Hepatocyte (in vitro differentiated cells): ENCODE measurements around the gene C10orf67. TPM values are rescaled to one million over a fixed set of nuclear protein-coding genes. Genes with fewer than 3 reads are reported as not detected.
"Not testable (repeated sequence)": the region's sequence is repeated elsewhere in the genome, so short reads cannot be mapped to it uniquely, and the experiment has no call there.

Experiments used
- DNase-seq: peaks from one replicate; pipeline ENCODE4 v3.0.0-alpha.2; 2016; ENCODE audit warnings: low spot score
- H2AFZ ChIP-seq: fragments of 200-600 bp; sonication (generic); 2 replicates; pipeline ENCODE4 v1.6.0; 2016; ENCODE audit warnings: antibody characterized with exemption, mild to moderate bottlenecking
- H3K27ac ChIP-seq: fragments of 200-600 bp; sonication (generic); 2 replicates; pipeline ENCODE4 v1.5.1; 2016; ENCODE audit warnings: mild to moderate bottlenecking
- H3K27me3 ChIP-seq: fragments of 200-600 bp; sonication (generic); 2 replicates; pipeline ENCODE4 v1.6.1; 2016
- H3K36me3 ChIP-seq: fragments of 200-600 bp; sonication (generic); replicated peaks from 2 replicates; pipeline ENCODE4 v1.5.1; 2016; ENCODE audit warnings: low read depth; ENCODE audit not compliant: insufficient read depth
- H3K4me1 ChIP-seq: fragments of 200-600 bp; sonication (generic); 2 replicates; pipeline ENCODE4 v1.5.1; 2016; ENCODE audit warnings: mild to moderate bottlenecking, moderate library complexity; ENCODE audit not compliant: insufficient read depth
- H3K4me2 ChIP-seq: fragments of 200-600 bp; sonication (generic); 2 replicates; pipeline ENCODE4 v1.6.0; 2016
- H3K4me3 ChIP-seq: fragments of 200-600 bp; sonication (generic); 2 replicates; pipeline ENCODE4 v1.5.1; 2016; ENCODE audit warnings: mild to moderate bottlenecking
- H3K79me2 ChIP-seq: fragments of 200-600 bp; sonication (generic); 2 replicates; pipeline ENCODE4 v1.6.0; 2017; ENCODE audit warnings: mild to moderate bottlenecking
- H3K9me2 ChIP-seq: fragments of 200-600 bp; sonication (generic); replicated peaks from 2 replicates; pipeline ENCODE4 v1.6.0; 2017; ENCODE audit warnings: mild to moderate bottlenecking; ENCODE audit not compliant: insufficient read depth
- H3K9me3 ChIP-seq: fragments of 200-600 bp; sonication (generic); 2 replicates; pipeline ENCODE4 v1.5.1; 2016; ENCODE audit warnings: low read depth, mild to moderate bottlenecking
- H4K20me1 ChIP-seq: fragments of 200-600 bp; sonication (generic); 2 replicates; pipeline ENCODE4 v1.6.0; 2016; ENCODE audit warnings: mild to moderate bottlenecking; ENCODE audit not compliant: insufficient read depth, poor library complexity, severe bottlenecking
- EZH2 ChIP-seq: fragments of 200-600 bp; sonication (generic); IDR thresholded peaks from 2 replicates; pipeline ENCODE4 v1.6.1; 2016; ENCODE audit warnings: antibody characterized with exemption, mild to moderate bottlenecking, borderline replicate concordance
- EZH2phosphoT487 ChIP-seq: fragments of 200-600 bp; sonication (generic); IDR thresholded peaks from one replicate; pipeline ENCODE4 v1.6.1; 2018; ENCODE audit warnings: antibody characterized with exemption, mild to moderate bottlenecking, low read depth, moderate library complexity; ENCODE audit not compliant: unreplicated experiment, severe bottlenecking
- WGBS: methylation state at CpG from one replicate; pipeline ENCODE4 v1.1.6; 2016; ENCODE audit warnings: low lambda C conversion rate; ENCODE audit errors: missing lambda C conversion rate; 5-methylcytosine and 5-hydroxymethylcytosine counted together
- polyA plus RNA-seq: library from polyadenylated mRNA; unstranded; fragments of >200 nt; fragmentation: Nextera tagmentation; extraction: Ambion mirVana; gene quantifications from 2 replicates; pipeline ENCODE4 v1.2.1, GENCODE V29; 2016
- total RNA-seq: library from RNA; depleted of rRNA; stranded (reverse); fragments of >200 nt; gene quantifications from 2 replicates; pipeline ENCODE4 v1.2.3, GENCODE V29; 2014
- TF ChIP-seq, protein P1 (sequence below): fragments of 200-600 bp; sonication (generic); IDR thresholded peaks from 2 replicates; pipeline ENCODE4 v1.5.1; 2016; ENCODE audit warnings: antibody characterized with exemption, mild to moderate bottlenecking; ENCODE audit not compliant: poor library complexity

Gene C10orf67
- total and polyA plus RNA-seq, 2 experiments from 2014 or later: 0.10 TPM; not detected in 1

DNA sequence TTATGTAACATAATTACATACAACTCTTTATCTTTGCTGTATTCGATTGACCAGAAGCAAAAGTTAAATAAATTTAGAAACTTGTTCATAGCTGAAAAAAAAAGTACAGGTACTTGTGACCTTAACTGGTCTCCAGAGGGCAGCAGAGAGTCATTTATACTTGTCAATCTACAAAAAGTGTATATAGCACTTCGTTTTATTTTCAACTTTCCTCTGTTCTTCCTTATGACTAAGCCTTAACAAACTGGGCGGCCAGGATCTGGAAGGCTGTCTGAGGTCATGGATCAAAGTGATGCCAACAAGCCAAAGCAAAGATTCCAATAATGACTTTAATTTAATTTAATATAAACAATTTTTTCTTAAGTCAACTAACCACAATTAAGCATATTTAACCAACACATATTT is 29.8 kb downstream of the C10orf67 start:
- Histone ChIP-seq H3K9me2 (no peaks in the 10 kb centered on the region), H3K79me2 (no peaks in the 10 kb centered on the region), H3K9me3 (no peaks in the 10 kb centered on the region), H2AFZ (no peak overlapping the region), H3K27me3 (peaks cover 4% of the 10 kb centered on the region), H3K36me3 (no peaks in the 10 kb centered on the region), H3K4me2 (no peak overlapping the region), H3K27ac (no peak overlapping the region), H3K4me1 (no peaks in the 10 kb centered on the region), H3K4me3 (no peak overlapping the region), H4K20me1 (no peaks in the 10 kb centered on the region)
- TF ChIP-seq, protein P1, sequence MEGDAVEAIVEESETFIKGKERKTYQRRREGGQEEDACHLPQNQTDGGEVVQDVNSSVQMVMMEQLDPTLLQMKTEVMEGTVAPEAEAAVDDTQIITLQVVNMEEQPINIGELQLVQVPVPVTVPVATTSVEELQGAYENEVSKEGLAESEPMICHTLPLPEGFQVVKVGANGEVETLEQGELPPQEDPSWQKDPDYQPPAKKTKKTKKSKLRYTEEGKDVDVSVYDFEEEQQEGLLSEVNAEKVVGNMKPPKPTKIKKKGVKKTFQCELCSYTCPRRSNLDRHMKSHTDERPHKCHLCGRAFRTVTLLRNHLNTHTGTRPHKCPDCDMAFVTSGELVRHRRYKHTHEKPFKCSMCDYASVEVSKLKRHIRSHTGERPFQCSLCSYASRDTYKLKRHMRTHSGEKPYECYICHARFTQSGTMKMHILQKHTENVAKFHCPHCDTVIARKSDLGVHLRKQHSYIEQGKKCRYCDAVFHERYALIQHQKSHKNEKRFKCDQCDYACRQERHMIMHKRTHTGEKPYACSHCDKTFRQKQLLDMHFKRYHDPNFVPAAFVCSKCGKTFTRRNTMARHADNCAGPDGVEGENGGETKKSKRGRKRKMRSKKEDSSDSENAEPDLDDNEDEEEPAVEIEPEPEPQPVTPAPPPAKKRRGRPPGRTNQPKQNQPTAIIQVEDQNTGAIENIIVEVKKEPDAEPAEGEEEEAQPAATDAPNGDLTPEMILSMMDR: peak; percentile 88
- no peak for TF ChIP-seq EZH2phosphoT487
- WGBS: 6% methylated on average over 3 of the region's 3 CpGs
- DNase-seq: peak; percentile 91

GRCh38 chr10:23311034-23311433 is 33.6 kb downstream of the C10orf67 start:
- DNase-seq: no peak
- WGBS: 95% methylated on average over 1 of the region's 1 CpG

GRCh38 chr10:23310404-23310803 is 34.2 kb downstream of the C10orf67 start:
- Histone ChIP-seq H3K4me1 (no peaks in the 10 kb centered on the region), H4K20me1 (no peaks in the 10 kb centered on the region), H3K79me2 (no peaks in the 10 kb centered on the region), H3K9me2 (no peaks in the 10 kb centered on the region), H3K27me3 (peaks cover 10% of the 10 kb centered on the region), H3K4me3 (no peak overlapping the region), H3K36me3 (no peaks in the 10 kb centered on the region), H3K4me2 (no peak overlapping the region), H3K27ac (no peak overlapping the region), H2AFZ (no peak overlapping the region), H3K9me3 (no peaks in the 10 kb centered on the region)
- TF ChIP-seq EZH2 (no peak), EZH2phosphoT487 (no peak)
- TF ChIP-seq, protein P1: no peak
- no peak for DNase-seq
- WGBS: 43% methylated on average over 1 of the region's 1 CpG

More at GRCh38 chr10:23311034-23311433, 33.6 kb downstream of the C10orf67 start:
- TF ChIP-seq, protein P1: no peak
- TF ChIP-seq EZH2 (no peak), EZH2phosphoT487 (no peak)
- Histone ChIP-seq H3K27ac (no peak overlapping the region), H3K4me2 (no peak overlapping the region), H3K79me2 (no peaks in the 10 kb centered on the region), H2AFZ (no peak overlapping the region), H3K9me3 (no peaks in the 10 kb centered on the region), H4K20me1 (no peaks in the 10 kb centered on the region), H3K36me3 (no peaks in the 10 kb centered on the region), H3K9me2 (no peaks in the 10 kb centered on the region), H3K27me3 (peaks cover 10% of the 10 kb centered on the region), H3K4me3 (no peak overlapping the region), H3K4me1 (no peaks in the 10 kb centered on the region)

GRCh38 chr10:23299961-23300360 is 44.6 kb downstream of the C10orf67 start:
- 90% methylated on average over 7 of the region's 7 CpGs for WGBS
- H3K4me2 ChIP-seq, H3K79me2 ChIP-seq, H3K9me2 ChIP-seq, H3K4me1 ChIP-seq, H3K36me3 ChIP-seq, H3K4me3 ChIP-seq, H2AFZ ChIP-seq, H3K9me3 ChIP-seq, H4K20me1 ChIP-seq, DNase-seq, H3K27me3 ChIP-seq, H3K27ac ChIP-seq: not testable (repeated sequence)
